ENCODE measurements around the gene CHST9.
"Not testable (repeated sequence)": the region's sequence is repeated elsewhere in the genome, so short reads cannot be mapped to it uniquely, and the experiment has no call there.

CHST9 gene

DNA sequence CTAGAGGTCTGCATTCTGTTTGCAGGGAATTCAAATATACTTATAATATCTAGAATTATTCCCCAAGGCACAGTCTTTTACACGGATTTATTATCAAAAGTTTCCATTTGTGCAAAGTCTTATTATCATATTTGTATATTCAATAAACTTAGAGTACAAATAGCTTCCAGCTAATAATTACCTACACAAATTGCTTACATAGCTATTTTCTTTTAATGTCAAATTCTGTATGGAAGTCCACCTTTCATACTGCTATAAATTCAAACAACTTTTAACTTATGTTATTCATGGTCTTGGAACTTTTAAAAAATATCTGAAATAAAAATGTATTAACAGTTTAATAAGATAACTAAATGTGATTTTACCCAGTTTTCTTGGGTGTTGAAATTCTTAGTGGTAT is 13.1 kb downstream of the CHST9 start:
- no peak for DNase-seq (ENCODE audit: low spot score)

DNA sequence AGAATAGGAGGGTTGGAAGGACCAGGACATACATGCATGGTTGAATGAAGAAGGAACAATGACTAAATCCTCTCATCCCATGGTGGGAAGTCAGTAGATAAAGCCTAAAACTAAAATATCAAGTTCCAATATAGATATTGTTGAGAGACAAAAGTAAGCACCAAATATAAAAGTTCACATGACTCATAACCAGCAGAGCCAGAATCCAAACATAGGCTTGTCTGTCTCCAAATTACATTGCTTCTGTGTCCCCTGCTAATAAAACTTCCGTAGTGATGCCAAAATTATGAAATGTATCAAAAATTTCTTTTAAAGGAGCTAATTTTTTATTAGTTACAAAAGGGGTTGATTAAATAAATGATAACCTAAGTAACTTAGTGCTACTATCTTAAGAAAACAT is 19.7 kb downstream of the CHST9 start:
- DNase-seq (ENCODE audit: low spot score) = no peak

DNA sequence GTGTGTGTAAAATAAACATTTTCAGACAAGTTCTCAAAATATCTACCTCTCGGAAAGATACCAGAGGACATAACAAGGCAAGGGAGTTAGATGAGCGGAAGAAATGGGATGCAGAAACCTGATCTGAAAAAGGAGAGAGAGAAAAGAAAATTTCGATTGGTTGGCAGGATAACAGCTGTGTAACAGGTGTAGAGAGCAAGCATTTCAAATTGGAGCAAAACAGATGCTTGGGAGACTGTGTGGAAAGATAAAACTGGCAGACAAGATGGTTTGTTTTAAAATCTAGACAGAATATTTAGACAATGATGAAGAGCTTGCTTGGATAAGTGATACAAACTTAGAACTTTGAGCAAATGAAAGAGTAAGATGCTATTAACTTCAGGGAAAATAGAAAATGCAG is 20.2 kb downstream of the CHST9 start:
- DNase-seq (ENCODE audit: low spot score) = no peak

DNA sequence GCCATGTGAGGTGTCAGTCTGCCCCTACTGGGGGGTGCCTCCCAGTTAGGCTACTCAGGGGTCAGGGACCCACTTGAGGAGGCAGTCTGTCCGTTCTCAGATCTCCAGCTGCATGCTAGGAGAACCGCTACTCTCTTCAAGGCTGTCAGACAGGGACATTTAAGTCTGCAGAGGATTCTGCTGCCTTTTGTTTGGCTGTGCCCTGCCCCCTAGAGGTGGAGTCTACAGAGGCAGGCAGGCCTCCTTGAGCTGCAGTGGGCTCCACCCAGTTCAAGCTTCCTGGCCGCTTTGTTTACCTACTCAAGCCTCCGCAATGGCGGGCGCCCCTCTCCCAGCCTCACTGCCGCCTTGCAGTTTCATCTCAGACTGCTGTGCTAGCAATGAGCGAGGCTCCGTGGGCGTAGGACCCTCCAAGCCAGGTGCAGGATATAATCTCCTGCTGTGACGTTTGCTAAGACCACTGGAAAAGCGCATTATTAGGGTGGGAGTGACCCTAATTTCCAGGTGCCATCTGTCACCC is 21.9 kb downstream of the CHST9 start:
- DNase-seq (ENCODE audit: low spot score) = not testable (repeated sequence)

DNA sequence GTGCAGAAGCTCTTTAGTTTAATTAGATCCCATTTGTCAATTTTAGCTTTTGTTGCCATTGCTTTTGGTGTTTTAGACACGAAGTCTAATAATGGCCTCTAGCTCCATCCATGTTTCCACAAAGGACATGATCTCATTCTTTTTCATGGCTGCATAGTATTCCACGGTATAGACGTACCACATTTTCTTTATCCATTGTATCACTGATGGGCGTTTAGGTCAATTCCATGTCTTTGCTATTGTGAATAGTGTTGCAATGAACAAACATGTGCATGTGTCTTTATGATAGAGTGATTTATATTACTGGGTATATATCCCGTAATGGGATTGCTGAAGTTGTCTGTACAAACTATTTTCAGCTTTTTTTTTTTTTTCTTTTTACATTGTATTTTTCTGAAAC is 35.9 kb downstream of the CHST9 start:
- DNase-seq (ENCODE audit: low spot score) = not testable (repeated sequence)

DNA sequence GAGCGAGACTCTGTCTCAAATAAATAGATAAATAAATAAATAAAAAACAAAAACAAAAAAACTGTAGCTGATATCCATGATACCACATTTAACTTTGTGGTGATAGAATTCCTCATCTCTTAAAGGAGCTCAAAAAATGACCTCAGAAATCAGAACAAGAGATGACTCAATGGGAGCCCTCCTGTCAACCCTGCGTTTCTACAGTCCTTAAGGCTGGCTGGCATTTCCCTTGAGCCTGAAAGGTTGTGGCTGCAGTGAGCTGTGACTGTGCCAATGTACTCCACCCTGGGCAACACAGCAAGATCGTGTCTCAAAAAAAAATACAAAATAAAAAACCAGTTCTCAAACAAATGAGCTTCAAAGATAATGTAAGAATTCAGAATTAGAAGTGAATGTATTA is 40.4 kb downstream of the CHST9 start:
- no peak for DNase-seq (ENCODE audit: low spot score)

DNA sequence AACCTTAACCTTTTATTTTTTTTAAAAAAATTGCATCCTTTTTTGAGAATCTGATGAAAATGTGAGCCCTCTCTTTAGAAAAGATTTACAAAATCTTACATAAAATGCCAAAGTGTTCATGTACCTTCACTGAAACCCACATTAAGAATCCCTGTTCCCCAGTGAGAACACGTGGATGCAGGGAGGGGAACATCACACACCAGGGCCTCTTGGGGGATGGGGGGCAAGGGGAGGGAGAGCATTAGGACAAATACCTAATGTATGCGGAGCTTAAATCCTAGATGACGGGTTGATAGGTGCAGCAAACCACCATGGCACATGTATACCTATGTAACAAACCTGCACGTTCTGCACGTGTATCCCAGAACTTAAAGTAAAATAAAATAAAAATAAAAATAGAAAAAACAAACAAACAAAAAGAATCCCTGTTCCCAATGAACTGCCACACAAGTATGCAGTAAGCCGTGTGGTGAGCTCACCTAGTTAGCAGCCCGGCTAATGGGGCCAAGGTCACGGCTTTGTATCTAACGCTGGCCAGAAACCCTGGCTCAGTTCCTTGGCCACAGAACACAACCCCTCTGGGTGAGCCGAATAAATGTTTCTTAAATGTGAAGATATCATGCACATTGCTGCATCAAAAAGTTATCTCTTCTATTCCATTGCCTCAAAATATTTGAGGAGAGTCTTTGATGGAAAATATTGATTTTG is 41.4 kb downstream of the CHST9 start:
- no peak for DNase-seq (ENCODE audit: low spot score)

DNA sequence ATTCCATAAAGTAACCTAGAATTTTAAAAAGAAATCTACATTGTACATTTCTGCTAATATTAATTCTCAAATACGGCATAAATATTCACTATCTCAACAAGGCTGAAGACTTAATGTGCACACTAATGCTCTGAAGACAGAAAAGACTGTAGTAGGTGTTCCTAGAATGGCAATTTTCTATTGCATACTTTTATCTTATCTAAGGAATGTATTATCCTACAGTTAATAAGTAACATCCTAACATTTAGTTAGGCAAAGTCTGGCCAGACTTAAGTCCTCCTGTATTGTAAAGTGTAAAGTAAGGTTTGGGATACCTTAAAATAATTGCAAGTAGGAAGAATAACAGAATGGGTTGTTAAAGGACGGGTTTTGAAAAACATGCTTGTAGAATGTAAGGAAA is 42.2 kb downstream of the CHST9 start:
- DNase-seq (ENCODE audit: low spot score) = no peak

DNA sequence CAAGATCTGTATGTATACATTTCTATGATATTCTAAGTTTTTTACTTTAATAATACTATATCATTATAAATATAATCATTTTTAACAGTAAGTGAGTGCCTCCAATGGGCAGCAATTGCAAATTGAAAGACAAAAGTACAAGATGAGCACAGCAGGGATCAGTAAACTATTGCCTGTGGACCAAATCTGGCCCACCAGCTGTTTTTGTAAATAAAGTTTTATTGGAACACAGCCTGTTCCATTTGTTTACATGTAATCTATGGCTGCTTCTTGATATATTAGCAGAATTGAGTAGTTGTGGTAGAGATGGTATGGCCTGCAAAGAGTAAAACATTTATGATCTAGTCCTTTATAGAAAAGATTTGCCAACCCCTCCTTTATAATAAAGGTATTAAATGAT is 43.2 kb downstream of the CHST9 start:
- DNase-seq (ENCODE audit: low spot score) = no peak

DNA sequence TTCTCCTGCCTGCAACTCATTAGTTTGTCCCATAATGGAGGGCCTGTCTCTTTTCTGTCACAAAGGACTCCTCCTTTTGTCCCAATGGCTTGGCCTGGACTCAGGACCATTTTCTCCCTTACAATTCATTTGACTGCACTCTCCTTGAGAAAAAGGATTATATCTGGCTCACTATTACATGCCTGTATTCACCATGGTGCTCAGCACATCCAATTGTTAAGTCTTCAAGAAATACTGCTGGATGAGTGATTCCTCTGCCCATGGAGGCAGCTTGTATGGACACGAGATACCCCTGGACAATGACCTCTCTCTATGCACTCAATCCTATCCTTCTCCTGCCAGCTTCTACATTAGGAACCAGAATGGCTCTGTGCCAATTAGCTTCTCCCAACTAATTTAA is 47.0 kb downstream of the CHST9 start:
- DNase-seq (ENCODE audit: low spot score) = no peak

DNA sequence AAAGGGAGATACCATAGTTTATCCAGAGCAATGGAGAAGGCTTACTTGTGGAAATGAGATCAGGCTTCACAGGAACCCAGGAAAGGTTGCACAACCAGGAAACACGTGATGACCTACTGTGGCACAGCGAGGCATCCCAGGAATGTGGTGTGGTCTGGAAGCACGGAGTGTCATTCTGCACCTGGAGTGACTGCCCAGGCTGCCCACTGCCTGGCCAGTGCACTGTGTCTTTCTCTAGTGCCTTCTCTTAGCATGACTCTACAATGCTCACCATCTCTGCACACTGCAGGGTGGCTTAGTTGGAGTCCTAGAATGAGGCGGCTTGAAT is 48.9 kb downstream of the CHST9 start:
- no peak for DNase-seq (ENCODE audit: low spot score)

DNA sequence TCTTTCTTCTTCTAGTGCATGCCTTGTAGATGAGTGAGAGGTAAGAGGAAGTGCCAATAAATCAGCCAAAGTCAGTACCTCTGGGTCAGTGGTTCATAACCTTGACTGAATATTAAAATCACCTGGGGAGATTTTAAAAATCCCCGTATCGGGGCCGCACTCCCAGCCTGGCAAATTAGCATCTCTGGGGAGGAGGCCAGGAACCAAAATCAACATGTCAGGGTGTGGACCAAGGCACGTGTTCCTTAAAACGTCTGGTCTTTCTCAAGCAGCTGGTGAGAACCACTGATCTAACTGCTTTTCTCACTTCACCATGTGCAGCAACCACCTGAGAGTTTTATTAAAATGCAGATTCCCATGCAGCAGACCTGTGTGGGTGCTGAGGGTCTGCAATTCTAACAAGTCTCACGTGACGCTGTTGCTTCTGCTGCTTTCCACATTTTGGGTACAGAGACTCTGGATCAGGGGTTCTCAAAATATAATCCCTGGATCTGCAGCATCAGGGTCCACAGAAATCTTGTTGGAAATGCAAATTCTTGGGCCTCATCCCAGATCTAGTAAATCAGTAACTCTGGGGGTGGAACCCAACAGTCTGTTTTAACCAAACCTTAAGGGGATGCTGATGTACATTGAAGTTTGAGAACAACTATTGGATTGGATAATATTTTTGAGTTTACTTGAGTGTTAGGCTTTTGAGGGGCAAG is 49.5 kb downstream of the CHST9 start:
- no peak for DNase-seq (ENCODE audit: low spot score)

DNA sequence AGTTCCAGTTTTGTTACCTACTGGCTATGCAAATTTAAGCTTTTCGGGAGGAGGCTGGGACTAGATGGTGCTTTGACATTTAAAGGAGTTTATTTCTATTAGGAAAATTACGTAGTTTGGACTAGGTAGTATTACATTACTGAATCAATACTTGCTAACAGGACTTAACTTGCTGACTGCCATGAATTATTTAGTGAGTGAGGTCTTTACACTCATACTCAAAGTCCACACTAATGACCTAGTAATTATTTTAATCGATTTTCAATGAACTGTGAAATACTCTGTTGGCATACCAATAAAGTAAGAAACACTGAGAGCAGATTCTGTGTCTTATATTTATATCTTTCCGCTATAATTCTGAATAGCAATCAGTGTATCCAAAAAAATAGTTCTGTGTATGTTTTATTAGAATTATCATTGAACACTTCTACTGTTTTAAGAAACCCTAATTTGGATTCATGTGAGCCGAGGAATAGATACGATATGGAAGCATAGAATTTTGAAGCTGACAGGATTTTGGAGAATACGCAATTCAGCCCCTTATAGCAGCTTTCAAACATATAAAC is 55.0 kb downstream of the CHST9 start:
- DNase-seq (ENCODE audit: low spot score) = no peak

DNA sequence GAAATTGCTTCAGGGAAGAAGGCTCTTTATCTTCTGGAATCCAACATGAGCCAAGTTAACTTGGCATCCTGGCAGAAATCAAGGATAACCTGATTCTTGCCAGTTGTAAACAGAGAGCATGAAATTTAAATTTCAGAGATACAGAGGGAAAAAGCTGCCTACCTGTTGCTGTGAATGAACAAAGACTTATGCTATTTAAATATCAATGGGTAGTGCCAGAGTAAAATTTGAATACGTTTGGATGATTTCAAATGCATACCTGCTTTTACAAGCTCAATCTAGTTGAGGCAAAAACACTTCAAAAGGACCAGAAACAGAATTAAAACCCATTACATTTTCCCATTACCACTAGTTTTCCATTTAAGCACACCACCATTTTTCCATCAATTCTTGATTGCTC is 60.9 kb downstream of the CHST9 start:
- DNase-seq (ENCODE audit: low spot score) = no peak

DNA sequence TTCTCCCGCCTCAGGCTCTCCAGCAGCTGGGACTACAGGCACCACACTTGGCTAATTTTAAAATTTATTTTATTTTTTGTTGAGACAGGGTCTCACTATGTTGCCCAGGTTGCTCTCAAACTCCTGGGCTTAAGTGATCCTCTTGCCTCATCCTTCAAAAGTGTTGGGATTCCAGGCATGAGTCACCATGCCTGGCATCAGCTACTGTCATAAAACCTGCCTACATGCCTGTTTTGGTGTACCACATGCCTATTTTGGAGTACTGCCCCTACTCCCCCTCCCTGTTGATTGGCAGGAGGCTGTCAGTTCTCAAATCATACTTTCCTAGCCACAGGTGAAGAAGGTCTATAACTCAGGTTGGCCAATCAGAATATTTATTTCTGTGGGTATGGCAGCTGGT is 64.0 kb downstream of the CHST9 start:
- no peak for DNase-seq (ENCODE audit: low spot score)

DNA sequence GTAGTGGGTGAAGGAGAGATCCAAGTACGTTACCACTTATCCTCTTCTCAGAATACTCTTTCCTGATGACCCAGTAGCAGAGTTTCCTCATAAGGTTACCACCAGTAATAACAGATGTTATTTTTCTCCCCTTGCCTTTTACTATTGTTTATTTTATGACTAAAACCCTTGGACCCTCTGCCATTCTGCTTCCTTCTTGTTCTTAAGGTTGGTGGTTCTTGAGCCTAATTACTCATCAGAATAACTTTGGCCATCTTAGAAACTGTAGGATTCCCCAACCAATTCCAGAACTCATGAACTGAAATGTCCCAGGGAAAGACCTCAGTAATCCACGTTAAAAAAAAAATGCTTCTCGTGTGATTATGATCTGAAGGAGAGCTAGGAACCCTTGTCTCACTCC is 64.9 kb downstream of the CHST9 start:
- no peak for DNase-seq (ENCODE audit: low spot score)

DNA sequence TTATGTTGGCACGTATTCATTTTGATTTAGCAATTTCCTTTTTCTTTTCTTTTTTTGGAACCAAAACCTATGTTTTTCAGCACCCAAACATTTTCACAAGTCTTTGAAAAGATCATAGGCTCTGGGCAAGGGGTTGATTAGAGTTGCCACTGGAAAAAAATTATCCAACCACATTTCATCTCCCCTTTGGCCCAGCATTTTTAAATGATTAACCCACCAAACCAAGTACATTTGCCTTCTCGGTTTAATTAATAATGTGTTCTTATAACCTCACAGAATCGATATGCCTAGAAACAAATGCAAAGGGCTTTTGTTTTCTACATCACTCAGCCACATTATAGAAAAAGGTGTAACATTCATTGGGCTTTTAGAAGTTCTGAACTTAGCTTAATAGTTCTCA is 66.1 kb downstream of the CHST9 start:
- no peak for DNase-seq (ENCODE audit: low spot score)

DNA sequence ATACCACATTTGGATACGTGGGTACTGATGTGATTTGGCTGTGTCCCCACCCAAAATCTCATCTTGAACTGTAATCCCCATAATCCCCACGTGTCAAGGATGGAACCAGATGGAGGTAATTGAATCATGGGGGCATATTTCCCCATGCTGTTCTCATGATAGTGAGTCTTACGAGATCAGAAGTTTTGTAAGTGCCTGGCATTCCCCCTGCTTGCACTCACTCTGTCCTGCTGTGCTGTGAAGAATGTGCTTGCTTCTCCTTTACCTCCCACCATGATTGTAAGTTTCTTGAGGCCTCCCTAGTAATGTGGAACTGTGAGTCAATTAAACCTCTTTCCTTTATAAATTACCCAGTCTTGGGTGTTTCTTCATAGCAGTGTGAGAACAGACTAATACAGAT is 70.3 kb downstream of the CHST9 start:
- no peak for DNase-seq (ENCODE audit: low spot score)

DNA sequence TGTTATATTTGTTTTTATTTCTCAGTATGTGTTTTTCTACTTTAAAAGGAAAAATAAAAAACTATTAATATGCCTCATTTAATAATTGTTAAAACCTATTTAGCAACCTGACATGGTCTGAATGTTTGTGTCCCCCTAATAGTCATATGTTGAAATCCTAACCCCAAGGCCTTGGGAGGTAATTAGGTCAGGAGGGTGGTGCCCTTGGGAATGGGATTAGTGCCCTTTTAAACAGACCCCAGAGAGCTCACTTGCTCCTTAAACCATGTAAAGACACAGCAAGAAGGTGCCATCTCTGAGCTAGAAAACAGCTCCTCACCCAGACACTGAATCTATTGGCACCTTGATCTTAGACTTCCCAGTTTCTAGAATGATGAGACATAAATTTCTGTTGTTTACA is 71.8 kb downstream of the CHST9 start:
- DNase-seq (ENCODE audit: low spot score) = no peak

DNA sequence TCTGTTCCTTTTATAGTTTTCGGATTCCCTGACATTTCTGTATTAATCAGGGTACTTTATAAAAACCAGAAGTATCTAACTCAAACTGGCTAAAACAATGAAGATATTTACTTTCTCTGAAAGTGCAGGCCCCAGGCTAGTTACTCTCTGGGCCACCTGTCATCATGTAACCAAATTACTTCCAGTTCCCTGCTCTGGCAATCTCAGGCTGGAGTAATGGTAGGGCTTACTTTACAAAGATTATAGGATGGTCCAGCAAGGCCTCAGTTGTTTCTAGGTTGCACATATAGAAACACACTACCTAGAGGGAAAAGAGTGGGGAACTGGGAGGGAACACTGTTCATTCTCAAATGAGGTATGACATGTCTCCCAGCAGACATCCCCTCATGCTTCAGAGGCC is 74.8 kb downstream of the CHST9 start:
- DNase-seq (ENCODE audit: low spot score) = no peak

DNA sequence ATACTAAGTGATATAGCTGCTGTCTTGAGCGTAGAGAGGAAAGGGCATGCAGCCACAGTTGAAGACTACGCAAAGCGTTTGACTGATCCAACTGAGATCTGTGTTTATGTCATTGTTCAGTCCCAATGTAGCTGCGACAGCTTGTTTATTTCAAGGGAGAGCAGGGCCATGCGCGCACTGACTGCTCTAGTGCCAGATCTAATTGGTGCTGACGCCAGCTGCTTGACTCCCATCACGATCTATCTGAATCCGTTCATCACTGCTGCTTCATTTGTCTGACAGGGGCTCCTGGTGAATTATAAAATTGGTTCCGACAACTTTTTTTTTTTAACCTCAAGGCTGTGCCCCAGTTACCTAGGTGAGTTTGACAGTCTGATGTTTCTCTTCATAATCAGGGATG is 75.7 kb downstream of the CHST9 start:
- DNase-seq (ENCODE audit: low spot score) = no peak

DNA sequence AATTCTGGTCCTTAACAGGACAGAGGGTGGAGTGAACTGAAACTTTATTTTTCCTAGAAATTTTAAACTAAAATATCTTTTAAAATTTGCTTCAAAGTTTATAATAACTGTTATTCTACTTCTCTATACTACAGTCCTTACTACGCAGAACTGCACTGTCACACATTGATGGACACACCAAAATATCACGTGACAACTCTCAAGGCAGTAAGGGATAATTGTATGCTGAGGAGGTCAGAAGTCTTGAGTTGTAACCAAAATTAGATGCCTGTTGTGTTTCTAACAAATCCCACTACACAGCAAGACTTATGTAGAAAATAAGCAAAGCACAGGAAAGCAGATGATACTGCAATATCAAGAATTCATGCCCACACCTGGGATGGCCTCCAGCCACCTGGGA is 76.3 kb downstream of the CHST9 start:
- no peak for DNase-seq (ENCODE audit: low spot score)

DNA sequence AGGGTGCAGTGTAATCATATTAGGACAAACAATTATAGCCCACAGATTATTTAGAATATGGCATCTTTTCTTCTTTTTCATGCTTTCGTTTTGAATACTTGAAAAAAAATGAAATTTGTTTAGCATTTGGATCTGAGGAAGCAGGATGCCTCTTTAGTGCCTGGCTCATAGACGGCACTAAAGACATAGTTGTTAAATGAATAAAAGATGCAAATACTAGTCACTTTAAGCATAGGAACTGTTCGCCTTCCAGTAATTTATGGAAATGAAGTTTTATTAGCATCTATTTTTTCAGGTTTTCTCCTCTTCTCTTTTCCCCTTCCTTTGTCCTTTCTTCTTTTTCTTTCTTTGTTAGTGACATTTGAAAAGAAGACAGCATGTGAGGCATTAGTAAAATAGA is 80.4 kb downstream of the CHST9 start:
- DNase-seq (ENCODE audit: low spot score) = no peak

DNA sequence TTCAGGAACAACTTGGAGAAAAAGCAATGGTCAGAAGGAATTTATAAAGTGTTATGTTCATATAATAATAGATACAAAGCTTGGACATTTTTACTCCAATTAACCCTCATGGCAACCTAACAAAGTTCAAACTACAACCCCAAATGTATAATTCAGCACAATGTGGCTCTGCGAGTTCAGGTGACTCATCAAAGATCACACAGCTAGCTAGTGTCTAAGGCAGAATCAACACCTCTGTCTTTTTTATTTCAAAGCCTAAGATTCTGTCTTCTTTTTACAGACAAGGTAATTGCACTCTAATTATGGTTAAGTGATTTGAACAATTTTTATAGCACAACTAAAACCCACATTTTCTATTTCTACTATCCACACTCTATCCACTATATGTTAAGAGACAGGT is 90.5 kb downstream of the CHST9 start:
- DNase-seq (ENCODE audit: low spot score) = no peak

Data from germinal center (tissue), 1 donor.